ENCODE data around the gene LMBRD2. TPM values are rescaled to one million over a fixed set of nuclear protein-coding genes. Genes with fewer than 3 reads are reported as not detected.

Gene LMBRD2
- total and polyA plus RNA-seq, 2 of the 8 experiments (the other 6 are each of a cell fraction or from before 2014, with no cell fraction given): 1.1 to 4.1 TPM

DNA sequence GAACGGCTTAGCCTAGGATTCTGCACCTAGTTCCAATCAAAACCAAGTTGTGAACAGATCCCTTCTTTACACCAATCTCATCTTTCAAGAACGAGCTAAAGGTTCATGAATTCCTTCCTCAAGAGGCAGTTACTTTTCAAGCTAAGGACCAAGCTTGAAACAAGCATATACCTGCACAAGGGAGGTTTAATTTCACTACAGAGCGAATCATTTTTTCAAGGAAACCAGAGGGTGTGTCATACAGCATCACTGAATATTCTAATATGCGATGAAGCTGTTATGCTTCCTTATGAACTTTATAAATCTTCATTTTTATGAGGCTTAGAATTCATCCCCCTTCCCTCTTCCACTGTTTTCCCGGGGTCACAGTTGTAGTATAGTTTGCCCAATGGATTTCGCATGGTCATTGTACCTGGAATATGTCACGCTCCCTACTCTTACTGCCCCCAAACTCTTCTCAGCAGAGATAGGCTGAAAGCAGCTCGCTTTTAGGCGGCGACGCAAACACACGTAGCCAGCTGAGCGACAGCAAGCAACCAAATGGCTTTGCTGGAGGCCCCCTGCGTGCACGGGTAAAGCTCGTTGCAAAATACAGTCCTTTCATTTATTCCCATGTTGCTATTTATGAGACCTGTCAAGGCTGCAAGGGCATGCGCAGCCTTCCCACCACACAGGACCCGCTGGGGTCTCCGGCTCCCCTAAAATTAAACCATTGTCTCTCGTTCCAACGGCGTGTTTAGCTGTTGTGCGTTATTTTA lies 832 bp downstream of the LMBRD2 start (continued):
- TF ChIP-seq RNF2 (IDR thresholded peaks at IDR 0.05; ENCODE audit: borderline replicate concordance, low read depth, low read length, missing control alignments, poor library complexity, severe bottlenecking) (no peak), FOSL1 (IDR thresholded peaks at IDR 0.05; ENCODE audit: insufficient read depth, low read depth, low read length) (no peak), BACH1 (IDR thresholded peaks at IDR 0.05; ENCODE audit: low read length) (no peak), CTBP2 (IDR thresholded peaks at IDR 0.05; ENCODE audit: borderline replicate concordance, insufficient read depth, insufficient read length, low read length) (no peak), RXRA (IDR thresholded peaks at IDR 0.05; ENCODE audit: insufficient read depth, low read depth, low read length) (no peak), TAF7 (optimal IDR thresholded peaks at IDR 0.05; ENCODE audit: borderline replicate concordance, low read depth, low read length) (no peak), CREB1 (IDR thresholded peaks at IDR 0.05) (peak; percentile 96), RFX5 (IDR thresholded peaks at IDR 0.05; ENCODE audit: borderline replicate concordance, low read depth, low read length) (no peak)
- TF ChIP-seq, protein P1, sequence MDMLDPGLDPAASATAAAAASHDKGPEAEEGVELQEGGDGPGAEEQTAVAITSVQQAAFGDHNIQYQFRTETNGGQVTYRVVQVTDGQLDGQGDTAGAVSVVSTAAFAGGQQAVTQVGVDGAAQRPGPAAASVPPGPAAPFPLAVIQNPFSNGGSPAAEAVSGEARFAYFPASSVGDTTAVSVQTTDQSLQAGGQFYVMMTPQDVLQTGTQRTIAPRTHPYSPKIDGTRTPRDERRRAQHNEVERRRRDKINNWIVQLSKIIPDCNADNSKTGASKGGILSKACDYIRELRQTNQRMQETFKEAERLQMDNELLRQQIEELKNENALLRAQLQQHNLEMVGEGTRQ (IDR thresholded peaks at IDR 0.05; ENCODE audit: low read length): no peak
- TF ChIP-seq, protein P2, sequence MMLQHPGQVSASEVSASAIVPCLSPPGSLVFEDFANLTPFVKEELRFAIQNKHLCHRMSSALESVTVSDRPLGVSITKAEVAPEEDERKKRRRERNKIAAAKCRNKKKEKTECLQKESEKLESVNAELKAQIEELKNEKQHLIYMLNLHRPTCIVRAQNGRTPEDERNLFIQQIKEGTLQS (IDR thresholded peaks at IDR 0.05; ENCODE audit: insufficient read depth, low read depth, low read length): peak; percentile 49; the same call in 1 of the 2 replicates

Data from H1 (cell line).